ENCODE data around the gene NAV2.
"Not testable (repeated sequence)": the region's sequence is repeated elsewhere in the genome, so short reads cannot be mapped to it uniquely, and the experiment has no call there.

NAV2 gene

DNA sequence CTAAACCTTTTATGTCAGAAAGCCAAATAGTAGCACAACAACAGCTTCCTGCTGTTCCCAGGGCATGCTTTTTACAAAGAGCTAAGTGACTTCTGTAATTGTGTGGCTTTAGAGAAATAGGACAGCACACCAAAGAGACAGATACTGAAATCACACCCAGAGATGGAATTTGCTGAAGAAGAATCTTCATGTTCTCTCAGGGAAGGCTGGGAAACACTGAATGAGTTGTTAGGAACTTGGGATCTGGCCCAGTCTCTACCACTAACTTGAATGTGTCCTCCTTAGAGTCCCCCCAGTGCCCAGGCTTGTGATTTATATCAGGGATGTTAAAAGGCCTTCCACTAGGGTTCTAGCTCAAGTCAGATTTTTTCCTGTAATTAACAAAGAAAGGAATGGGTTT is 272.5 kb downstream of the NAV2 start:
- no peak for DNase-seq

DNA sequence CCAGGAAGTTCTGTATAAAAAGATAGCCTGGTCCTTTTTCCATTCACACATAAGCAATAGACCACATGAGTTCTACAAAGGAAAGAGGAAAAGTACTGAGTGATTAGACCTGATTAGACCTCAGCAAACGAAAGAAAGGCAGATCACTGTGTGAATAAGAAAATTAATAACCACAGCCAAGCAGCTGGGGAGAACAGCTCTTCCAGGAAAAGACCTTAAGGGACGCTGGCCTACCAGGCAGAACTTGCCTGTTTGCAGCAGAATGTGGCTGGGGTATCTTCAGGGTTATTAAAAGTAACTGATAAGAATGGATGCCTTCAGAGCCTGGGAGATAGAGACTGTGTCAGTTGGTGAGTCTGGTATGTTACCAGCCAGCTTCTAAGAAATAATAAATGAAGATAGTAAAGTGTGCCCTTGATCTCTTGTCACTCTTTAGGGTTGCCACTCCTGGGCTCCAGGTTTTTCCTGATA is 274.7 kb downstream of the NAV2 start:
- DNase-seq, result no peak

DNA sequence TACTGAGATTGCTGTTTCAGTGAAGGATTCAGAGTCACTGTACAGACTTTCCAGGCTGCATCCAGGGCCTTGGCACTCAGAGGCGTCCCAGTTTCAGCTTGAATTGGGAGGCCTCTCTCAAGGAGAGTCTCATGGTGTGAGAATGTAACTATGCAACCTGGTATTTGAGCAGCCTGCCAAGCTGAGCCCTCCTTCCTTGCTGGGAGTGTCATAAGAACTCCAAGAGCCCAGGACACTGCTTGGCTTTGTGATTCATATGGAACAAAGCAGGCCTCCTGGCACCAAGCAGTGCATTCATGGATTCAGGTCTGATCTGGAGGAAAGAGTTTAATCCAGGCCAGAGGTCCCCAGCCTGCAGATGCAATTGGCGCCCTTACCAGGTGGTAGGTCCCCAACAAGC is 276.0 kb downstream of the NAV2 start:
- DNase-seq, result no peak

DNA sequence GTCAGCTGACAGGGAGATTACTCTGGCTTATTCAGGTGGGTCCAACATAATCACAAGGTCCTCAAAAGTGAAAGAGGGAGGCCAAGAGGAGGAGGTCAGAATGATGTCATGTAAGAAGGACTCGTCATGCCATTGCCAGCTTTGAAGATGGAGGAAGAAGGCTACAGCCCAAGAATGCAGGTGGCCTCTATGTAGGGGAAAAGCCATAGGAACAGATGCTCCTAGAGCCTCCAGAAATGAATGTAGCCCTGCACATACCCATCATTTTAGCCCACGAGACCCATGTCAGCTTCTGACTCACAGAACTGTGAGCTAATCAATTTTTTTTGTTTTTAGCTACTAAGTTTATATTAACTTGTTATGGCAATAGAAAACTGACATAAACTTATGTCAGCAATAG is 276.6 kb downstream of the NAV2 start:
- no peak for DNase-seq

DNA sequence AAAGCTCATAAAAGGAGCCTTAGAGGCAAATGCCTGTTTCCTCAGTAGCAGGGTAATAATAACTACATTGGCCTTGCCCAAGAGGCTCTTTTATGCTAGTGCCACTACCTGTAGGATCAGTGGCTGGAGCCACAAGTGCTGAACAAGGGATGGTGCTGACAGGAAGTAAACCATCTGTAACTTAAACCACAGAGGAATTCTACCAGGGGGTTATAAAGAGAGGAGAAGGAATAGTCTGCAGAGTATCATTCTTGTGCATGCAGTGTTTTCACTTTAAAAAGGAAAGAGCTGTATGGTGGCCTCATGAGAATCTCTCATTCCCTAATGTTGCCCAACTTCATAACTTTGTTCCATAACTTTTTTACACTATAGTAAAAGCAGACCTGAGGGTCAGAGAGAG is 279.5 kb downstream of the NAV2 start:
- no peak for DNase-seq

DNA sequence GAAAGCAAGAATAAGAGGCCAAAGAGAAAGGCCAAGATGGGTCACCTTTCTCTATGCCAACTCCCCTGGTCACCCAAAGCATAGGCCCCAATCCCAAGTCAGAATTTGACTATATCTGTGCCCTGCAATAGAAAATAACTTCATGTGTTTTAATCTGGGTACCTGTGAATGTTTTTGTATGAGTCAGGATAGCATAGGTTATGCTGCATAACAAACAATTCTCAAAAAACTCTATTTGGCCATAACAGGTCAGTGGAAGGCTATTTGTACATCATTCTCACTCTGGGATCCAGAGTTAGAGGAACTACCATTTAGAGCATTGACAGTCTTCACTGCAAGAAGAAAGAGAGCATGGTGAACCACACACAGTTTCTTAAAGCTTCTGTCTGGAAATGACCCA is 280.4 kb downstream of the NAV2 start:
- no peak for DNase-seq

DNA sequence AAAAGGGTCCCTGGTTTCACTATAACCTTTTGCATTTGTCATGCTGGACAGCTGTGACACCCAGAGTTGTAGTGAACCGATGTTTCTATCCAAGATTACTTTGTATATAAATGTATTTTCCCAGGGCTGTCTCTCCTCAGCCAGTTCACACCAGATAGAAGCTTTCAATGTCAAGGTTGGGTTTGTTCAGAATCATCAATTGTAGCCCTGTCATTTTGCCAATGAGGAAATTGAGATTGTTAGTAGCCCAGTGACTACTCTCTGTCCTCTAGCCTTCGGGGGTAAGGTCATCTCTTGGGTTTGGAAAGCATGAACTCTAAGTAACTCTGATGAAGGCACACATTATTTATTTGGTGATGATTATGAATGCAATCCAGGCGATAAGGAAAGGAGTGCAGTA is 282.0 kb downstream of the NAV2 start:
- DNase-seq, result no peak

DNA sequence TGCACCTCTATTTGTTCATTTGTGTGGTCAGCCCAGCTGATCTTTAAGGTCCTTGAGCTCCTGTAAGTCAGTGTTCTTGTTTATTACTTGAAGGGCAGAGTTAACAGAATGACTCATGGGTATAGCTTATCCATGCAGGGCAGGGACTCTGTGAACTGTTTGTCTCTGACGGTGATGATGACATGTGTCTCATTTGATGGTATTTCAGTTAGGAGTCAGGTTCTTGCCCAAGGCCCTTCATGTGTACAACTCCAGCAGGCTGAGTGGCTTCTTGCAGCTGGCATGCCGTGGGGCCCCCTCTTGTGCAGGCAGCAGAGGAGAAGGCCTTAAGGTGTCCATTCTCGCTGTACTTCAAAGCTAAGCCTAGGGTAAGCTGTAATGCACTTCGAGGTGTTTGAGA is 282.5 kb downstream of the NAV2 start:
- no peak for DNase-seq

DNA sequence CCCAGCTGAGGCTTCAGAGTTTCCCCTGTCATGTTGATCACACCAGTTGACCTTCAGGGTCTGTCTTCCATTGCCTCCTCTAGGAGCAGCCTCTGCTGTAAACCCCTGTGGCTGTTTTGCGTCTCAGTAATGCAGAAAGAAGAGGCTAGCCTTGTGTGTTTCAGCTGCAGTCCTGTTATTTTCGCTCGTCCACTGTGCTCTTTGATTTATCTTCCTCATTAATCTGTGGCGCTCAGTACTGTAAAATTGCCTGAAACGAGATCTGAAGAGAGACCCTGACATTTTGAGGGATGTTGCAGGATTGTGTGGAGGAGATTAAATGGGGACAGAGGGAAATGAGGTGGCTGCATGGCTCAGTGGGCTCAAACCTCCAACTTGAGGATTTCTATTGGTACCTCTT is 283.9 kb downstream of the NAV2 start:
- no peak for DNase-seq

DNA sequence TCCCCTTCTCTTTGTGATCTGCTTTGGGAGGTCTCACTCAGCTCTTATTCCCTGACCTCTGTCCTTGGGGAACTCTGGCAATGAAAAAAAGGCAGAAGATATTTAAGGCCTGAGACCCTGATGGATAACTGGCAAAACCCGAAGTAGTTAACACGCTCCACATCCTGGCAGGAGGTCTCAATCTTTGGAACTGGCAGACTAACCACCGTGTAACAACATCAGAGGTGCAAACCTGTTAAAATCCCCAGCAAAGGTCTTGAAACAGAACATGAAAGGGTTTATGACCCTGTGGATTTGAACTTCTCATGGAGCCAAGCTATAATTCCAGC is 287.3 kb downstream of the NAV2 start:
- no peak for DNase-seq

DNA sequence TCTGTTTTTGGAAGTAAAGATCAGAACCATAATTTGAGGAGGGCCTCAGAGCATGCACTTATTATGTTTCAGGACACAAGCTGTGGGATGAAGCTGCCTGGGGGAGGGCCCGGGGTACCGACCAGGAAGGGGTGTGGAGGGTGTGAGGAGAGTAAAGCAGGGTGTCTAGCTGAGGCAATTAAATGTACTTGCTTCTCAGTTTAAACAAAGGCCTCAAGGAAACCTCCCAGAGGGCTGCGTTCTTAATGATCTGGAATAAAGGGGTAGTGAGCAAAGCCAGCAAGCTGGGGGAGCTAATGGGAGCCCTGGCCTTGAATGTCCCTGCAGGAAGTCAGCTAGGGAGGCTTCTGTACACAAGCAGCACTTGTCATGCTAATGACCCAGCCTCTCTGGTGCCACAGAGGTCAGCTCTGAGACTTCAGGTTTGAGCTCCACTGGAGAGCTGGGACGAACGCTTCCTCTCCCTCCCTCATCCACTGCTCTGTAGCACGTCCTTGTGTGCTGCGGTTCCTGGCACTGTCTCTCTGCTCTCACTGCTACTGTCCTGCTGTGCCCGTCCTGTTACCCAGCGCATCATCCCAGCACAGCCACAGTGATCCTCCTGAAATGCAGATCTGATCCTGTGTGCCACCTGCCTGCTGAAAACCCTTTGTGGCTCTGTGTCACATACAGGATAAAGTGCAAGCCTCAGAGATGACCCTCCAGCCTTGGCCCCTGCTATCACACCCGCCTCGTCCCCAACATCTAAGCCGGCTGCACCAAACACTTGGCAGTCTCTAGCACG is 287.9 kb downstream of the NAV2 start:
- DNase-seq, result peak; percentile 87

DNA sequence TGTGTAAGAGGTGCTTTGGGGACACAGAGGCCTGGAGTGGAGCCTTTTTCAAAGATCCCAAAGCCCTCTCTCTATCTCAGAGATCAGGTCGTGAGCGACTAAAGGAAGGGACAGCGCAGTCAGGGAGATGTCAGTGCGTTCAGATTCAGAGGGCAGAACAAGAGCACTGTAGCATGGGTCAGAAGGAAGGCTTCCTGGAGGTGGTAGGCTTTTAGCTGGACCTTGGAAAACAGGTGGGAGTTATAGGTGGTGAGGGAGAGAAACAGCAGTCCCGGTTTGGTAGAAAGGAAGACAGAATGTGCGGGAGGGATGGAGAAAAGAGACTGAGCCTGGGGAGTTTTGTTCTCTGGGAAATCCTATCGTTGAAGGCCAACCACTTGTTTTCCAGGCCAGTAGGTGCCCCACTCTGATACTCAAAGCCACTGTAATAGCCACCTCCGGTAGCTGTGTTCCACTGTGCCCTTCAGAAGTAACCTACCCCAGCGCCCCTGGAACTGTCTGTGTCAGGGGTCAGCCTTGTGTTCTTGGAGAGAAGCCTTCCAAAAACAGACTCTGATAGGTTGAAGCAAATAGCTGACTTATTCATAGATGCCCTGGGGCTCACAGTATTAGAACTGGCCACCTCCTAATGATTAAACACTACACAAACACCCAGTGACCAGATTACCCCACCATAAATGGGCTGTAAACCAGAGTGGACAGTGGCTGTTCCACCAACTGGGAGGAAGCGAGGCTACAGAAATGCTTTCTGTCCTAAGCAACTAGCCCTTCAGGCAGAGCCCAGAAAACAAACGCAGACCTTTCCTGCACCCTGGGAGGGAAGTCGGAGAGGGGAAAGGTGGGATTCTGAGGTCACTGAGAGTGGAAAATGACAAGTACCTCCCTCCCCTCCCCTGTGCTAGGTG is 289.9 kb downstream of the NAV2 start:
- DNase-seq, result no peak

DNA sequence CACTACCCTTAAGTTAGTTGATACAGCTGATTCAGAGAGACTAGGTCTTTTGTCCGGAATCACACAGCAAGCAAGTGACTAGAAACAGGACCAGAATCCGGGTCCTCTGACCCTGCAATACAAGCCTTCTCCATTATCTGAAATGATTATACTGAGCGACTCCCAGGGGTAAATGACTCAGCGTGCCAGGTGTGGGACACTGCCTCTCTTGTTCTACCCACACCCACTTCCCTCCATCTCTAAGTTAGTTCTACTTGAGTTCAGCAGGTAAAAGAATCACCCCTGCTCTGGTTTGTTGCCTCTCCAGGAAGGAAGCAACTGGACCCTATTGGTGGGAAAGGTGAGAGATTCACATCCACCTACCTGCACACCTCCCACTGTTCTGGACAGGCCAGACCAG is 290.7 kb downstream of the NAV2 start:
- no peak for DNase-seq

DNA sequence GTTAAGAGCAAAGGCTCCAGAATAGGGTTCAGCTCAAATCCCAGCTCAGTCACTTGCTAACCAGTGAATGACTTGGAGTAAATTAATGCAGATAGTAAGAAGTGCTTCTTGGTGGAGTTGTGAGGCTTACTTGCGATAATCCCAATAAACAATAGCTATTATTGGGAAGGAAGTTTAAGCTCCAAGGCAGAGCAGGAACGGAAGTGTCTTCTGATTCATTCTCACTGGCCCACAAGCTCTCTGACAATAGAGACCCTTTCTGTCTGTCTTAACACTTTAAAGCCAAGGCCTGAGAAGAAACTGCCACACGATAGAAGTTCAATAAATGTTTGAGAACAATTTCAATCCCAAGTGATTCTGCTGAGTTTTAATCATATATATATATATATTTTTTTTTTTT is 292.2 kb downstream of the NAV2 start:
- no peak for DNase-seq

DNA sequence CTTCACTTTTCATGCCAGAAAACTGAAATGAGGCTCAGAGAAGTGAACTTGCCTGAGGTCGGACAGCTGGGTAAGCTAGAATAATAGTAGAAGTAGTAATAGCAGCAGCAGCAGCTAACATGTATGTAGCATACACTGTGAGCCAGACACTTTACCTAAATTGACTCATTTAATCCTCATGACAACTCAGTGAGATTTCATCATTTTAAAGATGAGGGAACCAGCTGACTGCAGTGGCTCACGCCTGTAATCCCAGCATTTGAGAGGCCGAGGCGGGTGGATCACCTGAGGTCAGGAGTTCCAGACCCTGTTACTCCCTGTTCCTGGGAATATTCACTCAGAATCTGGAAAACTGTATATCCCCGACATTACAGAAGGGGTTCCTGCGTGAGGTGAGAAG is 293.1 kb downstream of the NAV2 start:
- DNase-seq, result no peak

DNA sequence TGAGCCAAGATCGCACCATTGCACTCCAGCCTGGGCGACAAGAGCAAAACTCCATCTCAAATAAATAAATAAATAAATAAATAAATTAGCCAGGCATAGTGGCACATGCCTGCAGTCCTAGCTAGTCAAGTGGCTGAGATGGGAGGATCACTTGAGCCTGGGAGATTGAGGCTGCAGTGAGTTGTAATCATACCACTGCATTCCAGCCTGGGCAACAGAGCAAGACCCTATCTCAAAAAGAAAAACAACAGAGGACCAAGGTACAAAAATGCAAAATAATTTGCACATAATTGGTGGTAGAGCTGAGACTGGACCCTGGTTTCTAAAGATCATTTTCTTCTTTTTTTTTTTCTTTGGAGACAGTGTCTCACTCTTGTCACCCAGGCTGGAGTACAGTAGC is 294.0 kb downstream of the NAV2 start:
- not testable (repeated sequence) for DNase-seq

DNA sequence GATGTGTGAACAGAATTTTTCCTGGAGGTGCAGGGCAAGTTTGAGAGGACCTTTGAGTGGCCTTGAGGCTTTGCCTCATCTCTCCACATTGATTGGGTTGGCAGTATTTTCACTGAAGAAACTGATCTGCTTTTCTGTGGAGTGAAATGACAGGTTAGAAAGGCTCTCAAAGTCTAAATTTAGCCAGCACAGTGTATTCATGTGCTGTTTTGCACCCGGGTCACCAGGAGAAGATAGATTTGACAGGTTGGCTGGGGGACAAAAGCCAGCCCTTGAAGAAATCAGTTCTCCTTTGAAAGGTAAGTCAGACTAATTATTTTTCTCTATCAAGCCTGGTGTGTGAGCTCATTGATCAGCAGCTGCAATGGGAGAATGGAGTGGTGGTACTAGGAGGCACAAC is 294.7 kb downstream of the NAV2 start:
- DNase-seq, result no peak

DNA sequence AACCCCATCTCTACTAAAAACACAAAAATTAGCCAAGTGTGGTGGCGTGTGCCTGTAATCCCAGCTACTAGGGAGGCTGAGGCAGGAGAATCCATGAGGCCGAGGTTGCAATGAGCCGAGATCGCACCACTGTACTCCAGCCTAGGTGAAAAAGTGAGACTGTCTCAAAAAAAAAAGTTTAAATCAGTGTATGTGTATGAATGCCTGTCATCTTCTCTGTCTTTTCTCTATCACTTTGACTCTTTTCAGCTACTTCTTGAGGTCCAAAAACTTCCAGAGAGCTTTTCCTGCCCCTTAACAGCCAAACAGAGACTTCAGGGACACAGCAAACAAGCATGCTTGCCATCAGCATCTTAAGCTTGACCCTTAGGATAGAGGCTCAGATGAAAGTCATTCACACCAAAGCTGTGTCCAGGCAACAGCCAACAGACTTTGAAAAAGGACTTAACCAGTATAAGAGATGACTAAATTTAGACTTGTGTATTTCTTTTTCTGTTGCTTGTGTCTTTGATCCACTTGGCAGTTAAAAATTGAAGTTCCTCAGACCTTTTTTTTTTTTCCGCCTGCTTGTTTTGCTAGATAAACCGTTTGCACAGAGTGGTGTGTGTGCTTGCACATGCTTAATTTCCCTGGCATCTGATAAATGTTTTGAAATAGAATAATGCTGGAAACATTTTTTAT is 295.7 kb downstream of the NAV2 start:
- no peak for DNase-seq

DNA sequence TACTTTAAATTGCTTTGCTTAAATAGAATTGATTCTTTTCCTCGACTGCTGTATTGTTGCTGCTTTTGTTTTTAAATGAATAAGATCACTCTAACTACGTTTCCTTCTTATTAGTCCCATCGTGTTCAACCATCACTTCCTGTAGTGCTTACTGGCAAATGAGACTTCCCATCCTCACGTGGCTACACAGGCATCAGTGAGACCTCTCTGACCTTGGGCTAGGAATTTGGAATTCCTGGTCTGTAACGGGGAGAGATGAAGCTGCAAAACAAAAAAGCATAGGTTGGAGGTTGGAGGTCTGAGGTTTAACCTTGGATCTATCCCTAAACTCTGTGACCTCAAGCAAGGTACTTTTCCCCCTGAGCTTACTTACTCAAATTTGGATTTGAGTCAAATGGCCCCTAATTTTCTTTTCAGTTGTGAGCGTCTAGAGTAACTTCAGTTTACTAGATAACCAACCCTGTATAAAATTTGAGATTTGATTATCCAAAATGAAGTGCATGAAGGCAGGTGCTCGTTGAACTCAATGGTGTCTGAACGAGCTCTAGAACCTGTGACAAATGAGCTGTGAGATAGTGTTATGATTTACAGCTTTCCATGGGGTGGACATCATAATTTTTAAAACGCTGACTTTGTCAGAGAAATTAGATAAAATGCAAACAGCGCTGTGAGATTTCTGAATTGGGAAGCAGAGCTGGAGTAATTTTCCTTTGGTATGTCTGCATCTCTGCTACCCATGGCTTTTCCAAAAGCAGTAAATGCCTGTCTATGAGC is 296.4 kb downstream of the NAV2 start:
- no peak for DNase-seq

DNA sequence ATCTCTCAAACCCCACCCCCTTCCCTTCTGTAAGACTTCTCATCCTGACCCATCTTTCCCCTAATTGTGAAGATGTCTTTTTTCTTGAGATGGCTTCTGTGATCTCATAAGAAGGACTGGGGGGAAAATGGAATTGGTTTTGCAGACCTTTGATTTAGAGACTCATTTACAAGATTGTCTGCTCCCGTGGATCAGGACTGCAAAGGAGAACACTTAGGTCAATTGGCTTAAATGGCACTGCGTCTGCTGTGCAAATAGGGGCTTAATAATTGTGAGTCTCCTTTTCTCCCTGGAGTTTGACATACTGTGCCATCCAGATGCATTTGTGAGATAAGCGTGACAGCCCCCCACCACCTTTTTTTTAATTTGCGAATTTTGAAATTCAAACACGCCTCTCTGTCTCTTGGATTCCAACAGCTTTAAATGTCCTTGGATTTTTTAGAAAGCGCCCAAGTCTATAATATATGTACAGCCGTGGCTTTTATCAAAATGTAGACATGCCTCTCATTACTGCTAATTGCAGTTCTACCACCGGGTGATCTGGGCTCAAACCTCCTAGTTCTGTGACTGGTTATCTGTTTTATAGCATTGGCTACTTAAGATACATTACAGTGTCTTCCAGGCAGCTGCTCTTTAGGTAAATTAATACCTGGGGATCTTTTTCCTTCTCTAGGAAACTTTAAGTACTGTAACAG is 297.7 kb downstream of the NAV2 start:
- DNase-seq, result peak; percentile 18

DNA sequence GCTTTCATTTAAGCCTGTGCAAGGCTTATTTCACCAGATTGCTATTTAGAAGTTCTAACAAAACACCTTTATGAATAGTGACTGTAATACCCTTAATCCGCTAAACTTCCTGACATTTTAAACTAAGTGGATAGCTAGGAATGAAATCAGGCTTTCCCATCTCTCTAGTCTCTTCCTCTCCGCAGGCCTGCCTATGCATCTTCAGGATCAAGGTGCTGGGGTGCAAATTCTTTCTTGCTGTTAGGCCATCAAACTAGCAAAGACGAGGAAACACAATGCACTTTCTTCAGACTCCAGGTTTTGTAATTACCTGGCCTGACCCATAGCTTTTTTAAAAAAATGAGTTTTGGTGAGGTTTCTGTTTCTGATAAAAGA is 298.2 kb downstream of the NAV2 start:
- no peak for DNase-seq

DNA sequence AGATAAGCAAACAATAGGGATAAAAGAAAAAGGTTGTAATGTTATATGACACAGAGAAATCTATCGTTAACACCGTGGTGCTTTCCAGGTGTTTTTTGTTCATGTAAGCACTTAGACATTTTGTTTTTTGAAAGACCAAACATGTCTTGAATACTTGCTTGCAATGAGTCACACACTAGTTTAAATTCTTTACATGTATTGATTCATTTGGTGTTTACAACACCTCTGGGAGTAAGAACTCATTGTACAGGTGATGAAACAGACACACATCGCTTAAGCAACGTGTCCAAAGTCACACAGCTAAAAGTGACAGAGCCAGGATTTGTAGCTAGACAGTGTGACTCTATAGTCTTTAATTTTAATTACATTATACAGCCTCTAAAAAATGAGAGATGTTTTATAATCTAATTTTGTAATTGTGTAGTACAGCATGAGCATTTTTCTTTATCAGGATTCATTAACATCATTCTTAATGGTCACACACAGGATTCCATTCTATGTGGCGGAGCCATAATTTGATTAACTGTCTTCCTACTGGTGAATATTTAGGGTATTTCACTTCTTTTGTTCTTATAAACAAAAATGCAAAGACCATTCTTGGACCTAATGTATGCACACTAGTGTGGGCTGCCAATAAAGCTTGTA is 298.8 kb downstream of the NAV2 start:
- DNase-seq, result no peak

All from NCI-H1417 treated with DMSO at 0.1 percent for 48 hours (cell line).